D721Med (cell line): ENCODE data around the gene ANGPTL2.
"Not testable (repeated sequence)": the region's sequence is repeated elsewhere in the genome, so short reads cannot be mapped to it uniquely, and the experiment has no call there.

Experiments
- DNase-seq: peaks from one replicate; pipeline ENCODE4 v3.0.0; 2011; ENCODE audit warnings: low spot score; ENCODE audit not compliant: insufficient read length
- FAIRE-seq: peaks from 2 replicates; lab custom pipeline; 2011; peaks lifted over from hg19 to GRCh38; lab: Jason Lieb, UNC
- TF ChIP-seq, protein P1 (sequence below): IDR thresholded peaks from 2 replicates; pipeline ENCODE4 v1.5.1; 2012; ENCODE audit warnings: mild to moderate bottlenecking, control low read depth; ENCODE audit not compliant: insufficient read depth; ENCODE audit errors: missing control alignments

The ANGPTL2 gene, protein sequence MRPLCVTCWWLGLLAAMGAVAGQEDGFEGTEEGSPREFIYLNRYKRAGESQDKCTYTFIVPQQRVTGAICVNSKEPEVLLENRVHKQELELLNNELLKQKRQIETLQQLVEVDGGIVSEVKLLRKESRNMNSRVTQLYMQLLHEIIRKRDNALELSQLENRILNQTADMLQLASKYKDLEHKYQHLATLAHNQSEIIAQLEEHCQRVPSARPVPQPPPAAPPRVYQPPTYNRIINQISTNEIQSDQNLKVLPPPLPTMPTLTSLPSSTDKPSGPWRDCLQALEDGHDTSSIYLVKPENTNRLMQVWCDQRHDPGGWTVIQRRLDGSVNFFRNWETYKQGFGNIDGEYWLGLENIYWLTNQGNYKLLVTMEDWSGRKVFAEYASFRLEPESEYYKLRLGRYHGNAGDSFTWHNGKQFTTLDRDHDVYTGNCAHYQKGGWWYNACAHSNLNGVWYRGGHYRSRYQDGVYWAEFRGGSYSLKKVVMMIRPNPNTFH

GRCh38 chr9:127122176-127123063 is at the start of gene ANGPTL2:
Gene ANGPTL2 (minus strand): TSS chr9:127122635. CDS start chr9:127108731, 13,904 bp downstream.
- TF ChIP-seq, protein P1, sequence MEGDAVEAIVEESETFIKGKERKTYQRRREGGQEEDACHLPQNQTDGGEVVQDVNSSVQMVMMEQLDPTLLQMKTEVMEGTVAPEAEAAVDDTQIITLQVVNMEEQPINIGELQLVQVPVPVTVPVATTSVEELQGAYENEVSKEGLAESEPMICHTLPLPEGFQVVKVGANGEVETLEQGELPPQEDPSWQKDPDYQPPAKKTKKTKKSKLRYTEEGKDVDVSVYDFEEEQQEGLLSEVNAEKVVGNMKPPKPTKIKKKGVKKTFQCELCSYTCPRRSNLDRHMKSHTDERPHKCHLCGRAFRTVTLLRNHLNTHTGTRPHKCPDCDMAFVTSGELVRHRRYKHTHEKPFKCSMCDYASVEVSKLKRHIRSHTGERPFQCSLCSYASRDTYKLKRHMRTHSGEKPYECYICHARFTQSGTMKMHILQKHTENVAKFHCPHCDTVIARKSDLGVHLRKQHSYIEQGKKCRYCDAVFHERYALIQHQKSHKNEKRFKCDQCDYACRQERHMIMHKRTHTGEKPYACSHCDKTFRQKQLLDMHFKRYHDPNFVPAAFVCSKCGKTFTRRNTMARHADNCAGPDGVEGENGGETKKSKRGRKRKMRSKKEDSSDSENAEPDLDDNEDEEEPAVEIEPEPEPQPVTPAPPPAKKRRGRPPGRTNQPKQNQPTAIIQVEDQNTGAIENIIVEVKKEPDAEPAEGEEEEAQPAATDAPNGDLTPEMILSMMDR = no peak
- DNase-seq (no peak), FAIRE-seq (no peak)

DNA sequence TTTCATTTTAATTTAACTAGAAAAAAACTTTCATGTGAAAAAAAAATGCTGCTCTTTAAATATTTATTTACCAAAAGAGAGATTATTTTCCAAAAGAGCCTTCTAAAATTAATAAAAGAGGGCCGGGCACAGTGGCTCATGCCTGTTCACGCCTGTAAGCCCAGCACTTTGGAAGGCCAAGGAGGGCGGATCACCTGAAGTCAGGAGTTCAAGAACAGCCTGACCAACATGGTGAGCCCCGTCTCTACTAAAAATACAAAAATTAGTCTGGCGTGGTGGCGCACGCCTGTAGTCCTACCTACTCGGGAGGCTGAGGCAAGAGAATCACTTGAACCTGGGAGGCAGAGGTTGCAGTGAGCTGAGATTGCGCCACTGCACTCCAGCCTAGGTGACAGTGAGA is 48.9 kb upstream of the ANGPTL2 start:
- DNase-seq, FAIRE-seq: not testable (repeated sequence)

- no peak for FAIRE-seq
- TF ChIP-seq, protein P1 = no peak
- DNase-seq = no peak
Observed at GRCh38 chr9:127170652-127171051, 48.2 kb upstream of the ANGPTL2 start.

GRCh38 chr9:127170103-127170502 is 47.7 kb upstream of the ANGPTL2 start:
- FAIRE-seq (no peak), DNase-seq (no peak)
- TF ChIP-seq, protein P1 = no peak

GRCh38 chr9:127169575-127169883 is 47.1 kb upstream of the ANGPTL2 start:
- TF ChIP-seq, protein P1 = no peak
- DNase-seq (no peak), FAIRE-seq (no peak)

DNA sequence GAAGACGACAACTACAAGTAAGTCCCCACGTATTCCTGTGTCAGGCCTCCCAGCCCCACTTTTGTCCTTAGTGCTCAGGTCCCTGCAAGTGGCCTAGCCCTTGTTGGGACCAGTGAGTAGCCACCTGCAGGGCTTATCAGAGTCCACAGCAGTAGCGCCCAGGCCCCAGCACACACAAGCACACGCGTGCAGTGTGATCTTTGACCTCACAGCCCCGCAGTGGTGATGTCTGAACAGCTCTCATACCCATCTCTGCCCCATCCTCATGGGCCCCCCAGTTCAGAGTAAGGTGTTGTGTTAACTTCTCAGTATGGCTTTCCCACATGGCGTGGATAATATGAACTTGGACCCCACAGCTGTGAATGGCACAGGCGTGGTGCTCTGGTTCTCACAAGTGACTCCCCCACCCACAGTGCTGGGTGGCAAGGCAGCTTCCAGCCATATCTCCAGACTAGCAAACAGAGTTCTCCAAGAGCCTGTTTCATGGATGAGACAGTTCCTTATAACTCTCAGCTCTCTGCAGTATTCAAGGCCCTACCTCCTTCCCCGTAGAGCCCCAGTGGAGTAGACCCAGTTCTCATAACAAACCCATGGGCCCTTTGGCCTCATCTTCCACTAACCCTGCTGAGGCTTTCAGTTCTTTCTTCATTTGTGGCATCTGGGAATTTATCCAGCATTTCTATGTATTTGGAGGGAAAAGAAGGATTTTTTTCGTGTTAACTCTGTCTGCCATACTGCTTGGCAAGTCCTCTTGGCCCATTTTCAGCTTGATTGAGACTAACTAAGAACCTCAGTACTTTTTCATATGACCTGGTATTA is 46.5 kb upstream of the ANGPTL2 start:
- TF ChIP-seq, protein P1 = no peak
- DNase-seq (no peak), FAIRE-seq (no peak)

GRCh38 chr9:127167560-127168326 is 45.3 kb upstream of the ANGPTL2 start:
- FAIRE-seq = no peak
- TF ChIP-seq, protein P1 = no peak
- DNase-seq = no peak
